HCT116 (cell line): ENCODE measurements around the gene DNAJC4.

ENCODE experiments used
- CEBPB ChIP-seq: IDR thresholded peaks from 2 replicates; pipeline ENCODE4 v1.6.1; 2012; ENCODE audit warnings: low read depth
- CTCF ChIP-seq, 3 experiments: fragments of 200-600 bp in 1 of 3; sonication (generic) in 1 of 3; IDR thresholded peaks in 2 of 3; conservative IDR thresholded peaks in 1 of 3; 2 replicates each; pipeline ENCODE4 v1.5.1; 2012 to 2017; ENCODE audit warnings: low read depth in 2 of 3, low read length in 2 of 3, antibody characterized with exemption in 1 of 3, borderline replicate concordance in 1 of 3, control low read depth in 1 of 3, mild to moderate bottlenecking in 1 of 3, mixed read lengths in 1 of 3, mixed run types in 1 of 3, moderate library complexity in 1 of 3; ENCODE audit not compliant: insufficient read depth in 1 of 3
- EZH2 ChIP-seq: fragments of 200-600 bp; sonication (generic); IDR thresholded peaks from 2 replicates; pipeline ENCODE4 v1.6.1; 2017; ENCODE audit warnings: antibody characterized with exemption, mixed run types
- POLR2A ChIP-seq: IDR thresholded peaks from 2 replicates; pipeline ENCODE4 v1.7.0; 2011; ENCODE audit warnings: borderline replicate concordance; ENCODE audit not compliant: insufficient read depth, insufficient read length; ENCODE audit errors: extremely low read depth
- POLR2AphosphoS5 ChIP-seq: IDR thresholded peaks from 2 replicates; pipeline ENCODE4 v1.6.1; 2011; ENCODE audit warnings: mild to moderate bottlenecking, low read depth, low read length, moderate library complexity
- RAD21 ChIP-seq: IDR thresholded peaks from 2 replicates; pipeline ENCODE4 v1.6.1; 2012; ENCODE audit warnings: low read depth, mild to moderate bottlenecking
- REST ChIP-seq: IDR thresholded peaks from 2 replicates; pipeline ENCODE4 v1.6.1; 2012; ENCODE audit warnings: low read depth
- SIN3A ChIP-seq: IDR thresholded peaks from 2 replicates; pipeline ENCODE4 v1.6.1; 2012; ENCODE audit warnings: low read depth
- SRF ChIP-seq: IDR thresholded peaks from 2 replicates; pipeline ENCODE4 v1.6.1; 2012; ENCODE audit warnings: low read depth
- TCF7L2 ChIP-seq: IDR thresholded peaks from 2 replicates; pipeline ENCODE4 v1.7.0; 2011; ENCODE audit warnings: borderline replicate concordance, inconsistent platforms; ENCODE audit not compliant: insufficient read depth, insufficient read length; ENCODE audit errors: extremely low read depth
- ZNF274 ChIP-seq: fragments of 200-500 bp; sonication (Bioruptor generic); IDR thresholded peaks from 2 replicates; pipeline ENCODE4 v1.6.1; 2014; ENCODE audit warnings: mild to moderate bottlenecking, low read depth, low read length, inconsistent platforms
- TF ChIP-seq, protein P1 (sequence below): IDR thresholded peaks from 2 replicates; pipeline ENCODE4 v1.6.1; 2011; ENCODE audit warnings: mild to moderate bottlenecking, low read length, moderate library complexity; ENCODE audit not compliant: insufficient replicate concordance; ENCODE audit errors: extremely low read depth

- TF ChIP-seq CTCF (IDR thresholded peaks at IDR 0.05 in 2 of 3, conservative IDR thresholded peaks at IDR 0.05 in 1 of 3; ENCODE audit: borderline replicate concordance in 1 of 3, insufficient read depth in 1 of 3, low read depth in 2 of 3, low read length in 2 of 3) (no peak), POLR2AphosphoS5 (no peak), TCF7L2 (no peak), REST (no peak), POLR2A (no peak), EZH2 (no peak), ZNF274 (no peak), RAD21 (no peak), SIN3A (no peak), CEBPB (no peak), SRF (no peak)
- TF ChIP-seq, protein P1, sequence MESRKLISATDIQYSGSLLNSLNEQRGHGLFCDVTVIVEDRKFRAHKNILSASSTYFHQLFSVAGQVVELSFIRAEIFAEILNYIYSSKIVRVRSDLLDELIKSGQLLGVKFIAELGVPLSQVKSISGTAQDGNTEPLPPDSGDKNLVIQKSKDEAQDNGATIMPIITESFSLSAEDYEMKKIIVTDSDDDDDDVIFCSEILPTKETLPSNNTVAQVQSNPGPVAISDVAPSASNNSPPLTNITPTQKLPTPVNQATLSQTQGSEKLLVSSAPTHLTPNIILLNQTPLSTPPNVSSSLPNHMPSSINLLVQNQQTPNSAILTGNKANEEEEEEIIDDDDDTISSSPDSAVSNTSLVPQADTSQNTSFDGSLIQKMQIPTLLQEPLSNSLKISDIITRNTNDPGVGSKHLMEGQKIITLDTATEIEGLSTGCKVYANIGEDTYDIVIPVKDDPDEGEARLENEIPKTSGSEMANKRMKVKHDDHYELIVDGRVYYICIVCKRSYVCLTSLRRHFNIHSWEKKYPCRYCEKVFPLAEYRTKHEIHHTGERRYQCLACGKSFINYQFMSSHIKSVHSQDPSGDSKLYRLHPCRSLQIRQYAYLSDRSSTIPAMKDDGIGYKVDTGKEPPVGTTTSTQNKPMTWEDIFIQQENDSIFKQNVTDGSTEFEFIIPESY, result no peak
Observed at GRCh38 chr11:64210301-64211020, 19.9 kb upstream of the DNAJC4 start.
